ENCODE results near the gene CES4A. TPM values are rescaled to one million over a fixed set of nuclear protein-coding genes. Genes with fewer than 3 reads are reported as not detected.
A peak's percentile ranks its signal among the peaks of the same experiment; 100 is the strongest.

The CES4A gene
- total RNA-seq, 1 experiment from 2014 or later: 1.9 TPM

GRCh38 chr16:67001726-67002125 lies 13.3 kb downstream of the CES4A start:
- no peak for DNase-seq
- H3K4me2 ChIP-seq (ENCODE audit: insufficient read depth, insufficient read length, low read length): peak overlapping the region; percentile 44
- no CpG with 5 or more reads among the region's 3 CpGs for WGBS (ENCODE audit: extremely low coverage, insufficient read length, low lambda C conversion rate)
- no peak overlapping the region for H3K23ac ChIP-seq (ENCODE audit: insufficient read length, low read depth, low read length)
- Mint-ChIP-seq H3K27me3 (ENCODE audit: low read depth) (peaks cover 80% of the 10 kb centered on the region), H3K27ac (no peak overlapping the region), H3K4me3 (peak overlapping the region in 1 of 2 experiments; percentile 78; a peak in 1 of 5 replicates), H3K9me3 (no peaks in the 10 kb centered on the region; a peak in 1 of 5 replicates), H3K4me1 (peaks cover 2 to 12% of the 10 kb centered on the region in 2 experiments; a peak in 2 of 4 replicates), H3K36me3 (ENCODE audit: insufficient read depth in 1 of 3, low read depth in 3 of 3) (no peaks in the 10 kb centered on the region)
- H2BK120ac ChIP-seq (ENCODE audit: low read depth, low read length, poor library complexity, severe bottlenecking): no peak overlapping the region
- no peak overlapping the region for H3K18ac ChIP-seq (ENCODE audit: insufficient read length, low read depth, low read length)
- H2BK12ac ChIP-seq (ENCODE audit: insufficient read length, low read depth, low read length): no peak overlapping the region
- H3T11ph ChIP-seq (ENCODE audit: low read length): no peak overlapping the region
- no peak overlapping the region for H3K56ac ChIP-seq (ENCODE audit: insufficient read length, low read depth, low read length)
- no peaks in the 10 kb centered on the region for H3K9me3 ChIP-seq (ENCODE audit: control insufficient read depth, low read depth, low read length)
- H4K91ac ChIP-seq (ENCODE audit: insufficient read length, low read depth, low read length): no peak overlapping the region
- no peaks in the 10 kb centered on the region for H3K4me1 ChIP-seq (ENCODE audit: insufficient read depth, low read length)
- no peak overlapping the region for H3K9ac ChIP-seq (ENCODE audit: extremely low read depth, insufficient read length, low read length)
- H3K14ac ChIP-seq (ENCODE audit: insufficient read depth, low read length): no peak overlapping the region
- peaks cover 11% of the 10 kb centered on the region for H3K23me2 ChIP-seq (ENCODE audit: insufficient read length, low read depth, low read length, poor library complexity, severe bottlenecking)
- no peaks in the 10 kb centered on the region for H3K79me1 ChIP-seq (ENCODE audit: insufficient read depth, low read depth, low read length, poor library complexity, severe bottlenecking)
- no peak overlapping the region for H2AK5ac ChIP-seq (ENCODE audit: insufficient read length, low read length)
- peaks cover 9% of the 10 kb centered on the region; the same call in 1 of the 2 replicates for H3K27me3 ChIP-seq (ENCODE audit: insufficient read depth, low read length)
- no peak overlapping the region for H2BK20ac ChIP-seq (ENCODE audit: low read depth, low read length, poor library complexity, severe bottlenecking)
- no peak overlapping the region for H2AFZ ChIP-seq (ENCODE audit: low read length)
- no peak overlapping the region for H2BK5ac ChIP-seq (ENCODE audit: insufficient read length, low read length)
- TF ChIP-seq CTCF (conservative IDR thresholded peaks at IDR 0.05): no peak
- no peaks in the 10 kb centered on the region for H4K20me1 ChIP-seq (ENCODE audit: control insufficient read depth, insufficient read depth, insufficient read length)
- H3K27ac ChIP-seq (ENCODE audit: insufficient read length, low read depth, low read length): no peak overlapping the region
- H3K79me2 ChIP-seq (ENCODE audit: insufficient read depth, low read length): no peaks in the 10 kb centered on the region
- no peak overlapping the region for H4K8ac ChIP-seq (replicated peaks; ENCODE audit: insufficient read length, low read depth, low read length)
- no peak overlapping the region for H3K4ac ChIP-seq (ENCODE audit: low read depth, low read length)
- no peak overlapping the region for H2BK15ac ChIP-seq (ENCODE audit: low read depth, low read length)
- no peak overlapping the region for H4K5ac ChIP-seq (ENCODE audit: insufficient read length, low read depth, low read length)

All from H9 (cell line).